ENCODE results near the gene EHMT1.

DNA sequence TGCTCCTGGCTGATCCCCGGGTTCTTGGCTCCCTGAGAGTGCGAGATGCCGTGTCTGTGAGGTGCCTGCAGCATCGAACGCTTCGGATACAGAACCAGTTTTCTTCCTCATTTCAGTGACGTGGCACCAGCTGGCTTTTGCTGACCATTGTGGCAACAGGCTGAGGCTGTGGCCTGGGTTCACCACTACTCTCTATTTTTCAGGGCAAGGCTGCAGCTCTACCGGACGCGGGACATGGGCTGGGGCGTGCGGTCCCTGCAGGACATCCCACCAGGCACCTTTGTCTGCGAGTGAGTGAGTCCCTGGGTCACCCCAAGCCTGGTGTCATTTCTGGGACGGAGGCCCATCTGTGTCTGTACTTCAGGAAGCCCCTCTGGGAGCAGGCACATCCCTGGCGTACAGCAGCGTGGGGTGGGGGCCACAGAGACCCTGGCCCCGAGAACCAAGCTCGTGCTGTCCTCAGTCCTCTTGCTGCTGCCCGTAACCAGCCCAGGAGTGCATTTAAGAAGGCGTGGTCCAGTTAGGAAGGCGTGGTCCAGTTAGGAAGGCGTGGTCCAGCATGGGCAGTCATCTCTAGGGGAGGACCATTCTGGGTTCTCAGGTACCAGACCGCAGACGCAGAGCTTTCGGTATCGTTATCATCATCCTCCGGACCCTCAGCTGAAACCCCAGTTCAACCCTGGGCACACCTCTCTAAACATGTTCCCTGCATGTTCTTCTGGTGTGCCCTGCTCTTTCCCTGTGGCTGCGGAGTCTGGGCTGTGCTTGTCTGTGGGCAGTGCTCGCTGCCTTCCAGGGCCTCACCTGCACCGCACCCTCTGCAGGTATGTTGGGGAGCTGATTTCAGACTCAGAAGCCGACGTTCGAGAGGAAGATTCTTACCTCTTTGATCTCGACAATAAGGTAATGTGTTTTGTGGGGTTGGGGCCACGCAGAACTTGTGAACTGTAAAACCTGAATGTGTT lies 198.7 kb downstream of the EHMT1 start:
- TF ChIP-seq, protein P1, sequence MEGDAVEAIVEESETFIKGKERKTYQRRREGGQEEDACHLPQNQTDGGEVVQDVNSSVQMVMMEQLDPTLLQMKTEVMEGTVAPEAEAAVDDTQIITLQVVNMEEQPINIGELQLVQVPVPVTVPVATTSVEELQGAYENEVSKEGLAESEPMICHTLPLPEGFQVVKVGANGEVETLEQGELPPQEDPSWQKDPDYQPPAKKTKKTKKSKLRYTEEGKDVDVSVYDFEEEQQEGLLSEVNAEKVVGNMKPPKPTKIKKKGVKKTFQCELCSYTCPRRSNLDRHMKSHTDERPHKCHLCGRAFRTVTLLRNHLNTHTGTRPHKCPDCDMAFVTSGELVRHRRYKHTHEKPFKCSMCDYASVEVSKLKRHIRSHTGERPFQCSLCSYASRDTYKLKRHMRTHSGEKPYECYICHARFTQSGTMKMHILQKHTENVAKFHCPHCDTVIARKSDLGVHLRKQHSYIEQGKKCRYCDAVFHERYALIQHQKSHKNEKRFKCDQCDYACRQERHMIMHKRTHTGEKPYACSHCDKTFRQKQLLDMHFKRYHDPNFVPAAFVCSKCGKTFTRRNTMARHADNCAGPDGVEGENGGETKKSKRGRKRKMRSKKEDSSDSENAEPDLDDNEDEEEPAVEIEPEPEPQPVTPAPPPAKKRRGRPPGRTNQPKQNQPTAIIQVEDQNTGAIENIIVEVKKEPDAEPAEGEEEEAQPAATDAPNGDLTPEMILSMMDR (IDR thresholded peaks at IDR 0.05; ENCODE audit: poor library complexity), result no peak
- TF ChIP-seq EZH2phosphoT487 (IDR thresholded peaks at IDR 0.05; ENCODE audit: low read depth, severe bottlenecking, unreplicated experiment) (no peak), EZH2 (IDR thresholded peaks at IDR 0.05; ENCODE audit: borderline replicate concordance) (no peak)
